ENCODE results near the gene CRB2. TPM values are rescaled to one million over a fixed set of nuclear protein-coding genes. Genes with fewer than 3 reads are reported as not detected.

Gene CRB2
- polyA plus RNA-seq, 1 donor from 2014 or later = not detected

- no peaks in the 10 kb centered on the region for H3K4me1 Mint-ChIP-seq
- H3K27me3 Mint-ChIP-seq = no peaks in the 10 kb centered on the region
- H3K36me3 Mint-ChIP-seq = peaks cover 15% of the 10 kb centered on the region
- no peak overlapping the region for H3K4me3 Mint-ChIP-seq
- no peak overlapping the region for H3K27ac Mint-ChIP-seq
- no peaks in the 10 kb centered on the region for H3K9me3 Mint-ChIP-seq
Observed at GRCh38 chr9:123416176-123416575, 60.2 kb downstream of the CRB2 start.

- H3K4me3 Mint-ChIP-seq = no peak overlapping the region
- peaks cover 15% of the 10 kb centered on the region for H3K36me3 Mint-ChIP-seq
- H3K27ac Mint-ChIP-seq = no peak overlapping the region
- no peaks in the 10 kb centered on the region for H3K9me3 Mint-ChIP-seq
- H3K27me3 Mint-ChIP-seq = no peaks in the 10 kb centered on the region
- H3K4me1 Mint-ChIP-seq = no peaks in the 10 kb centered on the region
Observed at GRCh38 chr9:123417289-123418051, 61.5 kb downstream of the CRB2 start.

GRCh38 chr9:123418052-123418430 is 62.0 kb downstream of the CRB2 start:
- H3K27ac Mint-ChIP-seq = no peak overlapping the region
- H3K36me3 Mint-ChIP-seq = peaks cover 15% of the 10 kb centered on the region
- no peaks in the 10 kb centered on the region for H3K9me3 Mint-ChIP-seq
- H3K4me3 Mint-ChIP-seq = no peak overlapping the region
- no peaks in the 10 kb centered on the region for H3K27me3 Mint-ChIP-seq
- no peaks in the 10 kb centered on the region for H3K4me1 Mint-ChIP-seq

- Mint-ChIP-seq H3K4me3 (no peak overlapping the region), H3K9me3 (no peaks in the 10 kb centered on the region), H3K27ac (no peak overlapping the region), H3K4me1 (no peaks in the 10 kb centered on the region), H3K27me3 (no peaks in the 10 kb centered on the region), H3K36me3 (peaks cover 15% of the 10 kb centered on the region)
Observed at GRCh38 chr9:123418506-123418905, 62.5 kb downstream of the CRB2 start.

GRCh38 chr9:123419091-123419490 is 63.1 kb downstream of the CRB2 start:
- Mint-ChIP-seq H3K4me1 (no peaks in the 10 kb centered on the region), H3K27ac (peak overlapping the region in 1 of 3 donors; percentile 67), H3K9me3 (no peaks in the 10 kb centered on the region), H3K27me3 (no peaks in the 10 kb centered on the region), H3K36me3 (peaks cover 15% of the 10 kb centered on the region), H3K4me3 (no peak overlapping the region)

- H3K4me3 Mint-ChIP-seq = no peak overlapping the region
- H3K9me3 Mint-ChIP-seq = no peaks in the 10 kb centered on the region
- H3K27me3 Mint-ChIP-seq = no peaks in the 10 kb centered on the region
- H3K4me1 Mint-ChIP-seq = no peaks in the 10 kb centered on the region
- H3K27ac Mint-ChIP-seq = no peak overlapping the region
- peaks cover 13% of the 10 kb centered on the region for H3K36me3 Mint-ChIP-seq
Observed at GRCh38 chr9:123419721-123420591, 64.0 kb downstream of the CRB2 start.

- no peak overlapping the region for H3K27ac Mint-ChIP-seq
- no peak overlapping the region for H3K4me3 Mint-ChIP-seq
- no peaks in the 10 kb centered on the region for H3K4me1 Mint-ChIP-seq
- H3K27me3 Mint-ChIP-seq = no peaks in the 10 kb centered on the region
- peaks cover 11% of the 10 kb centered on the region for H3K36me3 Mint-ChIP-seq
- no peaks in the 10 kb centered on the region for H3K9me3 Mint-ChIP-seq
Observed at GRCh38 chr9:123420592-123421111, 64.7 kb downstream of the CRB2 start.

- no peak overlapping the region for H3K27ac Mint-ChIP-seq
- peaks cover 0 to 1% (median 0%) of the 10 kb centered on the region in 3 donors for H3K4me1 Mint-ChIP-seq
- no peak overlapping the region for H3K4me3 Mint-ChIP-seq
- peaks cover 11% of the 10 kb centered on the region for H3K36me3 Mint-ChIP-seq
- H3K27me3 Mint-ChIP-seq = no peaks in the 10 kb centered on the region
- H3K9me3 Mint-ChIP-seq = no peaks in the 10 kb centered on the region
Observed at GRCh38 chr9:123421186-123421585, 65.2 kb downstream of the CRB2 start.

- Mint-ChIP-seq H3K27me3 (no peaks in the 10 kb centered on the region), H3K4me1 (peaks cover 7 to 9% (median 7%) of the 10 kb centered on the region in 3 donors), H3K4me3 (no peak overlapping the region), H3K27ac (peak overlapping the region in 1 of 3 donors; percentile 39), H3K9me3 (no peaks in the 10 kb centered on the region), H3K36me3 (peaks cover 11% of the 10 kb centered on the region)
Observed at GRCh38 chr9:123421801-123422455, 65.9 kb downstream of the CRB2 start.

GRCh38 chr9:123422635-123423310 is 66.8 kb downstream of the CRB2 start:
- Mint-ChIP-seq H3K36me3 (peaks cover 8% of the 10 kb centered on the region), H3K9me3 (no peaks in the 10 kb centered on the region), H3K27ac (no peak overlapping the region), H3K4me1 (peaks cover 9% of the 10 kb centered on the region in 3 donors), H3K4me3 (no peak overlapping the region), H3K27me3 (no peaks in the 10 kb centered on the region)

- Mint-ChIP-seq H3K27me3 (no peaks in the 10 kb centered on the region), H3K9me3 (no peaks in the 10 kb centered on the region), H3K36me3 (peaks cover 7% of the 10 kb centered on the region)
Observed at GRCh38 chr9:123423311-123423640, 67.3 kb downstream of the CRB2 start.

GRCh38 chr9:123424131-123424530 is 68.1 kb downstream of the CRB2 start:
- H3K36me3 Mint-ChIP-seq = peaks cover 7% of the 10 kb centered on the region
- peak overlapping the region in 1 of 3 donors; percentile 67 for H3K27ac Mint-ChIP-seq
- H3K4me3 Mint-ChIP-seq = no peak overlapping the region
- H3K4me1 Mint-ChIP-seq = peaks cover 9 to 14% (median 9%) of the 10 kb centered on the region in 3 donors
- H3K27me3 Mint-ChIP-seq = no peaks in the 10 kb centered on the region
- no peaks in the 10 kb centered on the region for H3K9me3 Mint-ChIP-seq

More at GRCh38 chr9:123423311-123423640, 67.3 kb downstream of the CRB2 start:
- peaks cover 9% of the 10 kb centered on the region in 3 donors for H3K4me1 Mint-ChIP-seq
- H3K27ac Mint-ChIP-seq = no peak overlapping the region
- H3K4me3 Mint-ChIP-seq = no peak overlapping the region

GRCh38 chr9:123424552-123425225 is 68.7 kb downstream of the CRB2 start:
- Mint-ChIP-seq H3K4me1 (peaks cover 9 to 14% (median 9%) of the 10 kb centered on the region in 3 donors), H3K9me3 (no peaks in the 10 kb centered on the region), H3K27me3 (no peaks in the 10 kb centered on the region), H3K36me3 (peaks cover 4% of the 10 kb centered on the region), H3K4me3 (no peak overlapping the region), H3K27ac (peak overlapping the region in 1 of 3 donors; percentile 67)

GRCh38 chr9:123425261-123425821 is 69.3 kb downstream of the CRB2 start:
- Mint-ChIP-seq H3K9me3 (no peaks in the 10 kb centered on the region), H3K27ac (no peak overlapping the region), H3K4me3 (no peak overlapping the region), H3K36me3 (peaks cover 5% of the 10 kb centered on the region), H3K27me3 (no peaks in the 10 kb centered on the region), H3K4me1 (peaks cover 9 to 14% (median 9%) of the 10 kb centered on the region in 3 donors)
